ENCODE results near the gene TSEN54. TPM values are rescaled to one million over a fixed set of nuclear protein-coding genes. Genes with fewer than 3 reads are reported as not detected.

The TSEN54 gene
- total RNA-seq, 4 donors from 2014 or later, result 36.6 to 105 (median 61.2) TPM

DNA sequence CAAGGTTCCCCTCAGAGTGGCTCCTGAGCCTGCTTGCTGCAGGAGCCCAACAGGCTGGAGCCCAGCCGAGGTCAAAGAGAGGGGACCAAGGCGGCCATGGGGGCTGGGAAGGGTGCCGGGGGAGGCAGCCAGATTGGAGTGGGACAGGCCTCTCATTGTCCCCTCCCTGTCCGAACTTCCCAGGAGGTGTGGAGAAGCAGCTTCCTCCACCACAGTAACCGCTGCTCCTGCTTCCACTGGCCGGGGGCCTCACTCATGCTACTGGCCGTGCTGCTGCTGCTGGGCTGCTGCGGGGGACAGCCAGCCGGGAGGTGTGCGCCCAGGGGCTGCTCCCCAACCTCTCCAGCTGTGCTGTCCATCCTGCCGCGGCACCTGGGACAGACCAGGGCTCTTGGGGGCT lies 30.6 kb upstream of the TSEN54 start:
- H3K36me3 ChIP-seq, result no peaks in the 10 kb centered on the region
- no peaks in the 10 kb centered on the region for H3K9me3 ChIP-seq
- no peak overlapping the region for H3K4me3 ChIP-seq
- WGBS, 2 donors (ENCODE audit: low coverage in 1 of 2), result 93% methylated on average over 12 of the region's 12 CpGs; no CpG with 5 or more reads in 1 of the 2 donors
- H3K27me3 ChIP-seq, result no peaks in the 10 kb centered on the region
- TF ChIP-seq POLR2A (IDR thresholded peaks at IDR 0.05), result no peak
- no peak for TF ChIP-seq POLR2AphosphoS5 (IDR thresholded peaks at IDR 0.05)
- TF ChIP-seq, protein P1, sequence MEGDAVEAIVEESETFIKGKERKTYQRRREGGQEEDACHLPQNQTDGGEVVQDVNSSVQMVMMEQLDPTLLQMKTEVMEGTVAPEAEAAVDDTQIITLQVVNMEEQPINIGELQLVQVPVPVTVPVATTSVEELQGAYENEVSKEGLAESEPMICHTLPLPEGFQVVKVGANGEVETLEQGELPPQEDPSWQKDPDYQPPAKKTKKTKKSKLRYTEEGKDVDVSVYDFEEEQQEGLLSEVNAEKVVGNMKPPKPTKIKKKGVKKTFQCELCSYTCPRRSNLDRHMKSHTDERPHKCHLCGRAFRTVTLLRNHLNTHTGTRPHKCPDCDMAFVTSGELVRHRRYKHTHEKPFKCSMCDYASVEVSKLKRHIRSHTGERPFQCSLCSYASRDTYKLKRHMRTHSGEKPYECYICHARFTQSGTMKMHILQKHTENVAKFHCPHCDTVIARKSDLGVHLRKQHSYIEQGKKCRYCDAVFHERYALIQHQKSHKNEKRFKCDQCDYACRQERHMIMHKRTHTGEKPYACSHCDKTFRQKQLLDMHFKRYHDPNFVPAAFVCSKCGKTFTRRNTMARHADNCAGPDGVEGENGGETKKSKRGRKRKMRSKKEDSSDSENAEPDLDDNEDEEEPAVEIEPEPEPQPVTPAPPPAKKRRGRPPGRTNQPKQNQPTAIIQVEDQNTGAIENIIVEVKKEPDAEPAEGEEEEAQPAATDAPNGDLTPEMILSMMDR (IDR thresholded peaks at IDR 0.05), result no peak
- TF ChIP-seq EP300 (IDR thresholded peaks at IDR 0.05; ENCODE audit: low read depth), result no peak
- no peak overlapping the region for H3K27ac ChIP-seq
- intact Hi-C loops (cut with DNase I; ENCODE audit: low total_unique reads) (no loop called here), in situ Hi-C loops (cut with MboI; ENCODE audit: low pct_ligation_motif_present in 1 of 4, low pct_unique_long_range_greater_than_20kb in 1 of 4, low sequenced_read_pairs in 3 of 4) (no loop called here)
- peaks cover 5 to 42% (median 17%) of the 10 kb centered on the region in 4 donors for H3K4me1 ChIP-seq
- no peak for DNase-seq

DNA sequence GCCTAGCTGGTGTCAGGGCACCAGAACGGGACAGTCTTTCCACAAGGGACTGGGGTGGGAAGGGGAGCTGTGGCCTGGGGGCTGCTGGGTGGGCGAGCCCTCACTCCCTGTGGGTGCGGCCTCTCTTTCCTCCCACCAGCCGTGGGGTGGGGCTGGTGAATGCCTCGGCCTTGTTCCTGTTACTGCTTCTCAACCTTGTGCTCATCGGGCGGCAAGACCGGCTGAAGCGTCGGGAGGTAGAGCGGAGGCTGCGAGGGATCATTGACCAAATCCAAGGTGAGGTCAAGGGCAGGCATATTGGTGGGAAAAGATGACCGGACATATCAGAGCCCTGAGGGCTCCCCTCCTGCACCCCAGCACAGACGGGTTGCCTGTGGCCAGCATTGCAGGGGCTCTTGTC lies 30.2 kb upstream of the TSEN54 start:
- H3K9me3 ChIP-seq, result no peaks in the 10 kb centered on the region
- intact Hi-C loops (cut with DNase I; ENCODE audit: low total_unique reads), result no loop called here
- WGBS, 2 donors (ENCODE audit: low coverage in 1 of 2), result 91% methylated on average over 14 of the region's 14 CpGs; no CpG with 5 or more reads in 1 of the 2 donors
- TF ChIP-seq, protein P1 (IDR thresholded peaks at IDR 0.05), result no peak
- in situ Hi-C loops (cut with MboI; ENCODE audit: low pct_ligation_motif_present in 1 of 4, low pct_unique_long_range_greater_than_20kb in 1 of 4, low sequenced_read_pairs in 3 of 4), result no loop called here
- no peaks in the 10 kb centered on the region for H3K36me3 ChIP-seq
- no peak overlapping the region for H3K27ac ChIP-seq
- H3K4me1 ChIP-seq, result peaks cover 5 to 41% (median 17%) of the 10 kb centered on the region in 4 donors
- no peak for DNase-seq
- H3K27me3 ChIP-seq, result no peaks in the 10 kb centered on the region
- no peak overlapping the region for H3K4me3 ChIP-seq

DNA sequence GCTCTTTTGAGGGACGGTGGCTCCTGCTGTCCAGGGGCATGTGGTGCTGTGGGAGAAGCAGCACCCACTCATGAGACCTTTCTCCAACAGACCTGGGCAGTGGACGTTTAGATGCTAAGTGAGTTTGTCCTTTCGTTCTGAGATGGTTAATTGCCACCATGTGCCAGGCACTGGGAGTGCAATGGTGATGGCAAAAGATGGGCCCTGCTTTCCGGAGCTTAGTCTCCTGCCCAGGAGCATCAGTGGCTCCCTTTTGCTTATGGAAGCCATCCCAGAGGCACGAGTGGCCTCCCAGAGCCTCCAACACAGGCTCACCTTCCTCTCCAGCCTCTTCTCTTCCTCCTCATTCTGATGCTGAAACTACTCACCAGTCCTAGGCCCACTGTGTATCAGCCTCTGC lies 29.4 kb upstream of the TSEN54 start:
- Histone ChIP-seq H3K27me3 (no peaks in the 10 kb centered on the region), H3K9me3 (no peaks in the 10 kb centered on the region), H3K36me3 (no peaks in the 10 kb centered on the region), H3K27ac (peak overlapping the region in 3 of 4 donors; percentile 27 to 64 (median 55)), H3K4me3 (no peak overlapping the region), H3K4me1 (peaks cover 0 to 33% (median 12%) of the 10 kb centered on the region in 4 donors)
- 86% methylated on average over 5 of the region's 5 CpGs; no CpG with 5 or more reads in 1 of the 2 donors for whole genome bisulfite sequencing, 2 donors (ENCODE audit: low coverage in 1 of 2)
- intact Hi-C loops (cut with DNase I; ENCODE audit: low total_unique reads), result no loop called here
- DNase-seq, result no peak
- TF ChIP-seq POLR2A (IDR thresholded peaks at IDR 0.05), result no peak
- TF ChIP-seq EP300 (IDR thresholded peaks at IDR 0.05; ENCODE audit: low read depth), result no peak
- TF ChIP-seq, protein P1 (IDR thresholded peaks at IDR 0.05), result no peak
- TF ChIP-seq POLR2AphosphoS5 (IDR thresholded peaks at IDR 0.05), result no peak
- in situ Hi-C loops (cut with MboI; ENCODE audit: low pct_ligation_motif_present in 1 of 4, low pct_unique_long_range_greater_than_20kb in 1 of 4, low sequenced_read_pairs in 3 of 4), result no loop called here

DNA sequence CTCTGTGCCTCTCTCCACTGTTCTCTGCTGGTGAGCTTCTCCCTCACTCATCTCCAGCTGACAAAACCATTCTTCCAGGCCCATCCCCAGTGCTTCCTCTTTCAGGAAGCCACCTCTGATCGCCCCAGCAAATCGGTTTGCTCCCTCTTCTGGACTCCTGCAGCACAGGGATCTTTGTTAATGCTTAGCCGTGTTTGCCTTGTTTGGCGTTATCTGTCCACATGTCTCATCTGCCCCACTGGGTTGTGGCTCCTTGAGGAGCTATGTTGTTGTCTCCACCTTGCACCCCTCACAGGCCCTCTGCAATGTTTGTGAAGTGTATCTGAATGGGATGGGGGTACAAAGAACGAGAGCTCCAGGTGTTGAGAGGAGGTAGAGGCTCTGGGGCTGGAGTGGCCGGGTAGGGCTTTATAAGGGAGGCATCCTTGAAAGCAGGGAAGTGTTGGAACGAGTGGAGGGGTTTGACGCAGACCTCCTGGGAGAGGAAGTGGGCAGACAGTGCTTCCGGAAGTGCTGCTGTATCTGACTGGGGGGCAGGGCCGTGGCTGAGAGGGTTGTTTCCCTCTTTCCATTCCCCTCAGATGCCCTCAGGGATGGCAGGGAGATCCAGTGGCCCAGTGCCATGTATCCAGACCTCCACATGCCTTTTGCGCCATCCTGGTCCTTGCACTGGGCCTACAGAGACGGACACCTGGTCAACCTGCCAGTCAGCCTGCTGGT lies 28.8 kb upstream of the TSEN54 start:
- Histone ChIP-seq H3K36me3 (peaks cover 0 to 4% (median 0%) of the 10 kb centered on the region in 4 donors), H3K9me3 (no peaks in the 10 kb centered on the region), H3K4me3 (no peak overlapping the region), H3K27me3 (no peaks in the 10 kb centered on the region), H3K4me1 (peaks cover 0 to 29% (median 12%) of the 10 kb centered on the region in 4 donors), H3K27ac (peak overlapping the region in 3 of 4 donors; percentile 27 to 64 (median 55))
- no peak for TF ChIP-seq POLR2AphosphoS5 (IDR thresholded peaks at IDR 0.05)
- TF ChIP-seq EP300 (IDR thresholded peaks at IDR 0.05; ENCODE audit: low read depth), result no peak
- TF ChIP-seq POLR2A (IDR thresholded peaks at IDR 0.05), result no peak
- TF ChIP-seq, protein P1 (IDR thresholded peaks at IDR 0.05), result no peak
- in situ Hi-C loops (cut with MboI; ENCODE audit: low pct_ligation_motif_present in 1 of 4, low pct_unique_long_range_greater_than_20kb in 1 of 4, low sequenced_read_pairs in 3 of 4) (no loop called here), intact Hi-C loops (cut with DNase I; ENCODE audit: low total_unique reads) (no loop called here)
- 64 to 67% methylated on average over 6 to 12 of the region's 12 CpGs for WGBS, 2 donors (ENCODE audit: low coverage in 1 of 2)
- peak; percentile 59 for DNase-seq

Data from transverse colon (tissue), 4 donors.